WTC11 (cell line): ENCODE results near the gene GALNT16. TPM values are rescaled to one million over a fixed set of nuclear protein-coding genes. Genes with fewer than 3 reads are reported as not detected.

Experiments used
- ATAC-seq: fragments of 200-7000 bp; cut with Tn5 transposase; 2 replicates; pipeline ENCODE4 v1.10.0; 2021; ENCODE audit warnings: mild to moderate bottlenecking, moderate library complexity
- CTCF ChIA-PET: fragments of 300-600 bp; sonication (Branson Sonifier 250); formaldehyde crosslinking; loops from one replicate; lab custom pipeline; 2021; ENCODE audit warnings: antibody characterized with exemption; lab: Charles Lee
- POLR2A ChIA-PET: fragments of 350-600 bp; sonication (Branson Sonifier 250); formaldehyde crosslinking; loops from one replicate; lab custom pipeline; 2021; ENCODE audit warnings: antibody characterized with exemption; lab: Charles Lee
- DNase-seq: peaks from one replicate; pipeline ENCODE4 v3.0.0; 2021; ENCODE audit warnings: low spot score
- H3K27ac Mint-ChIP-seq: 2 replicates; pipeline ENCODE4 v1.8.0; 2021; ENCODE audit warnings: mixed read lengths
- H3K27me3 Mint-ChIP-seq: 2 replicates; pipeline ENCODE4 v1.8.0; 2021; ENCODE audit warnings: low read depth, mild to moderate bottlenecking, moderate library complexity, mixed read lengths
- H3K36me3 Mint-ChIP-seq: 2 replicates; pipeline ENCODE4 v1.8.0; 2021; ENCODE audit warnings: mixed read lengths
- H3K4me1 Mint-ChIP-seq: 2 replicates; pipeline ENCODE4 v1.8.0; 2022; ENCODE audit warnings: mixed read lengths
- H3K4me3 Mint-ChIP-seq: 2 replicates; pipeline ENCODE4 v1.8.0; 2021; ENCODE audit warnings: mild to moderate bottlenecking, moderate library complexity, mixed read lengths
- H3K9me3 Mint-ChIP-seq: 2 replicates; pipeline ENCODE4 v1.8.0; 2021; ENCODE audit warnings: mixed read lengths
- CREB1 ChIP-seq: sonication (generic); formaldehyde crosslinking; IDR thresholded peaks from 2 replicates; pipeline ENCODE4 v1.8.0; 2023; ENCODE audit warnings: mild to moderate bottlenecking, missing genetic modification reagents
- E2F1 ChIP-seq: sonication (generic); formaldehyde crosslinking; IDR thresholded peaks from 2 replicates; pipeline ENCODE4 v1.8.0; 2022; ENCODE audit warnings: mild to moderate bottlenecking, missing genetic modification reagents
- EMX1 ChIP-seq: fragments of 250-450 bp; sonication (Bioruptor Pico); IDR thresholded peaks from 2 replicates; pipeline ENCODE4 v1.8.0; 2021; ENCODE audit warnings: mild to moderate bottlenecking
- GRHL2 ChIP-seq: fragments of 250-450 bp; sonication (Bioruptor Pico); IDR thresholded peaks from 2 replicates; pipeline ENCODE4 v1.8.0; 2022; ENCODE audit warnings: mild to moderate bottlenecking, moderate library complexity; ENCODE audit not compliant: insufficient replicate concordance, severe bottlenecking
- GTF2I ChIP-seq: fragments of 250-450 bp; sonication (Bioruptor Pico); conservative IDR thresholded peaks from 2 replicates; pipeline ENCODE4 v1.4.0; 2021; ENCODE audit warnings: mild to moderate bottlenecking
- HMGXB4 ChIP-seq: sonication (generic); formaldehyde crosslinking; IDR thresholded peaks from 2 replicates; pipeline ENCODE4 v1.8.1; 2023; ENCODE audit warnings: mild to moderate bottlenecking, moderate library complexity, missing genetic modification reagents
- IRF2 ChIP-seq: sonication (generic); formaldehyde crosslinking; IDR thresholded peaks from 2 replicates; pipeline ENCODE4 v1.8.0; 2022; ENCODE audit warnings: low read depth, missing genetic modification reagents, borderline replicate concordance
- MXD4 ChIP-seq: fragments of 250-450 bp; sonication (Bioruptor Pico); IDR thresholded peaks from 2 replicates; pipeline ENCODE4 v1.8.0; 2021; ENCODE audit warnings: mild to moderate bottlenecking, moderate library complexity, borderline replicate concordance
- NR1H2 ChIP-seq: sonication (generic); formaldehyde crosslinking; IDR thresholded peaks from 2 replicates; pipeline ENCODE4 v1.9.0; 2021; ENCODE audit warnings: mild to moderate bottlenecking, moderate library complexity, missing genetic modification reagents
- NR2C2 ChIP-seq: sonication (generic); formaldehyde crosslinking; IDR thresholded peaks from 2 replicates; pipeline ENCODE4 v1.8.0; 2022; ENCODE audit warnings: mild to moderate bottlenecking, missing genetic modification reagents
- SMAD4 ChIP-seq: sonication (generic); formaldehyde crosslinking; IDR thresholded peaks from 2 replicates; pipeline ENCODE4 v1.8.0; 2022; ENCODE audit warnings: mild to moderate bottlenecking, missing genetic modification reagents
- SP1 ChIP-seq: sonication (generic); formaldehyde crosslinking; conservative IDR thresholded peaks from 2 replicates; pipeline ENCODE4 v1.8.1; 2022; ENCODE audit warnings: missing genetic modification reagents
- STAT6 ChIP-seq: sonication (generic); formaldehyde crosslinking; conservative IDR thresholded peaks from 2 replicates; pipeline ENCODE4 v1.8.1; 2023; ENCODE audit warnings: mild to moderate bottlenecking, low read depth, missing genetic modification reagents, moderate library complexity
- ZNF232 ChIP-seq: sonication (generic); formaldehyde crosslinking; IDR thresholded peaks from 2 replicates; pipeline ENCODE4 v1.8.0; 2022; ENCODE audit warnings: mild to moderate bottlenecking, missing genetic modification reagents
- ZNF416 ChIP-seq: fragments of 250-450 bp; sonication (Bioruptor Pico); IDR thresholded peaks from 2 replicates; pipeline ENCODE4 v1.9.0; 2021; ENCODE audit warnings: mild to moderate bottlenecking, inconsistent platforms
- total RNA-seq: library from RNA; stranded (reverse); gene quantifications from 3 replicates; pipeline ENCODE4 v1.2.3, GENCODE V29; 2021
- TF ChIP-seq, protein P1 (sequence below): fragments of 250-450 bp; sonication (Bioruptor Pico); IDR thresholded peaks from 2 replicates; pipeline ENCODE4 v2.1.2; 2022; ENCODE audit warnings: mild to moderate bottlenecking, moderate library complexity
- TF ChIP-seq, protein P2 (sequence below): sonication (generic); formaldehyde crosslinking; IDR thresholded peaks from 2 replicates; pipeline ENCODE4 v1.8.1; 2022; ENCODE audit warnings: low read depth, mild to moderate bottlenecking, moderate library complexity, missing genetic modification reagents, borderline replicate concordance
- TF ChIP-seq, protein P3 (sequence below): sonication (generic); formaldehyde crosslinking; IDR thresholded peaks from 2 replicates; pipeline ENCODE4 v1.8.1; 2022; ENCODE audit warnings: mild to moderate bottlenecking, moderate library complexity, missing genetic modification reagents
- TF ChIP-seq, protein P4 (sequence below): fragments of 250-450 bp; sonication (Bioruptor Pico); conservative IDR thresholded peaks from 2 replicates; pipeline ENCODE4 v1.9.0; 2021; ENCODE audit warnings: mild to moderate bottlenecking
- TF ChIP-seq, protein P5 (sequence below): sonication (generic); formaldehyde crosslinking; IDR thresholded peaks from 2 replicates; pipeline ENCODE4 v1.8.1; 2023; ENCODE audit warnings: mild to moderate bottlenecking, missing genetic modification reagents, moderate library complexity

GALNT16 gene
- total RNA-seq, 1 experiment from 2014 or later: 4.5 TPM

GRCh38 chr14:69364378-69364777 is 104.4 kb downstream of the GALNT16 start (continued):
- TF ChIP-seq, protein P1, sequence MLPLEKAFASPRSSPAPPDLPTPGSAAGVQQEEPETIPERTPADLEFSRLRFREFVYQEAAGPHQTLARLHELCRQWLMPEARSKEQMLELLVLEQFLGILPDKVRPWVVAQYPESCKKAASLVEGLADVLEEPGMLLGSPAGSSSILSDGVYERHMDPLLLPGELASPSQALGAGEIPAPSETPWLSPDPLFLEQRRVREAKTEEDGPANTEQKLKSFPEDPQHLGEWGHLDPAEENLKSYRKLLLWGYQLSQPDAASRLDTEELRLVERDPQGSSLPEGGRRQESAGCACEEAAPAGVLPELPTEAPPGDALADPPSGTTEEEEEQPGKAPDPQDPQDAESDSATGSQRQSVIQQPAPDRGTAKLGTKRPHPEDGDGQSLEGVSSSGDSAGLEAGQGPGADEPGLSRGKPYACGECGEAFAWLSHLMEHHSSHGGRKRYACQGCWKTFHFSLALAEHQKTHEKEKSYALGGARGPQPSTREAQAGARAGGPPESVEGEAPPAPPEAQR (CRISPR knock-in tag): no peak
- no peak for TF ChIP-seq ZNF416

DNA sequence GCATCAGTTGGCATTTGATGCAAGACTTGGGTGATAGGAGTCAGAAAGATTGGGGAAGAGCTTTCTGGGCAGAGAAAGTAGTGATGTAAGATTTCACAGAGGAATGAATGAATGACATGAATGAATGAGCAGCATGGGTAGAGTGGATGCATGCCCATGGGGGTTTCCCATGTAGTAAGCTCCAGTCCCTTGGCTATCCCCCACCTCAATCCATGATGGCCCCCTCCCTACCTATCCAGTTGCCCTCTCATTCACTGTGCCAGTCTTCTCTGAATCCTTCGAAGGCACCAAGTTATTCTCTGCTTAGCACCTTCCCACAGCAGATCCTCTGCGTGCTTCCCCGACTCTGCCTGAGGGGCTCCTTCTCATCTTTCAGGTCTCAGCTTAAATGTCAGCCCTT is 106.1 kb downstream of the GALNT16 start:
- Mint-ChIP-seq H3K27ac (no peak overlapping the region), H3K36me3 (no peaks in the 10 kb centered on the region), H3K4me1 (no peaks in the 10 kb centered on the region), H3K27me3 (no peaks in the 10 kb centered on the region), H3K4me3 (no peak overlapping the region), H3K9me3 (no peaks in the 10 kb centered on the region)
- ATAC-seq (no peak), DNase-seq (no peak)
- CTCF ChIA-PET: interaction anchor here (1.1 to 6.6 kb wide), 3 partner anchors 17 to 107 kb away, joined by 3 to 60 read pairs (median 6); no protein-coding TSS in a partner anchor
- no peak for TF ChIP-seq GRHL2 (CRISPR knock-in tag)
- TF ChIP-seq, protein P2, sequence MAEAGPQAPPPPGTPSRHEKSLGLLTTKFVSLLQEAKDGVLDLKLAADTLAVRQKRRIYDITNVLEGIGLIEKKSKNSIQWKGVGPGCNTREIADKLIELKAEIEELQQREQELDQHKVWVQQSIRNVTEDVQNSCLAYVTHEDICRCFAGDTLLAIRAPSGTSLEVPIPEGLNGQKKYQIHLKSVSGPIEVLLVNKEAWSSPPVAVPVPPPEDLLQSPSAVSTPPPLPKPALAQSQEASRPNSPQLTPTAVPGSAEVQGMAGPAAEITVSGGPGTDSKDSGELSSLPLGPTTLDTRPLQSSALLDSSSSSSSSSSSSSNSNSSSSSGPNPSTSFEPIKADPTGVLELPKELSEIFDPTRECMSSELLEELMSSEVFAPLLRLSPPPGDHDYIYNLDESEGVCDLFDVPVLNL (CRISPR knock-in tag): no peak
- TF ChIP-seq STAT6 (CRISPR knock-in tag): no peak
- no peak for TF ChIP-seq E2F1 (CRISPR knock-in tag)
- POLR2A ChIA-PET: no interaction called here

DNA sequence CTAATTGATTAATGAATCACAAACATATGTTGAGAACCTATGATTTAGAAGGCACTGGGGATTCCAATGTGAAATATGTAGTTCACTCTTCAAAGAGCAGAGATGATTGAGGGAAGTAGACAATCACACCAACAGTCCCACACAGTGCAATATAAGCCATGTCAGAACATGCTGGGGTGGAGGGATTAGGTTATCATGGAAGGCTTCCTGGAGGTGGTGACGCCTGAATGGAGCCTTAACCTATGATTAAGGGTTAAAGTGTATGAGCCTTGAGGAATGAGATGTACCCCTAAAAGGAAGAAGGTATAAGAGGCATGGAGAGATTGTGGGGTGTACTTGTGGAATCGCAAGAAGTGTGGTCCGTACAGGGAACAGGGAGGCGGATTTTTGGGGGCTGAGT is 106.8 kb downstream of the GALNT16 start:
- no peaks in the 10 kb centered on the region for H3K36me3 Mint-ChIP-seq
- no peak overlapping the region for H3K4me3 Mint-ChIP-seq
- H3K27me3 Mint-ChIP-seq: no peaks in the 10 kb centered on the region
- H3K4me1 Mint-ChIP-seq: no peaks in the 10 kb centered on the region
- ChIA-PET POLR2A (no interaction called here), CTCF (interaction anchor here (0.6 to 6.6 kb wide), 3 partner anchors 10 to 105 kb away, joined by 3 to 60 read pairs (median 6); no protein-coding TSS in a partner anchor)
- H3K27ac Mint-ChIP-seq: no peak overlapping the region
- H3K9me3 Mint-ChIP-seq: no peaks in the 10 kb centered on the region
- ATAC-seq: no peak
- no peak for DNase-seq
- TF ChIP-seq, protein P3, sequence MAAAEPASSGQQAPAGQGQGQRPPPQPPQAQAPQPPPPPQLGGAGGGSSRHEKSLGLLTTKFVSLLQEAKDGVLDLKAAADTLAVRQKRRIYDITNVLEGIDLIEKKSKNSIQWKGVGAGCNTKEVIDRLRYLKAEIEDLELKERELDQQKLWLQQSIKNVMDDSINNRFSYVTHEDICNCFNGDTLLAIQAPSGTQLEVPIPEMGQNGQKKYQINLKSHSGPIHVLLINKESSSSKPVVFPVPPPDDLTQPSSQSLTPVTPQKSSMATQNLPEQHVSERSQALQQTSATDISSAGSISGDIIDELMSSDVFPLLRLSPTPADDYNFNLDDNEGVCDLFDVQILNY (CRISPR knock-in tag): no peak
- TF ChIP-seq CREB1 (no peak), NR2C2 (no peak), SP1 (no peak), EMX1 (no peak), HMGXB4 (CRISPR knock-in tag) (no peak), MXD4 (CRISPR knock-in tag) (no peak), ZNF232 (CRISPR knock-in tag) (no peak), NR1H2 (CRISPR knock-in tag) (no peak), GTF2I (no peak), IRF2 (no peak), SMAD4 (CRISPR knock-in tag) (no peak)
- TF ChIP-seq, protein P4, sequence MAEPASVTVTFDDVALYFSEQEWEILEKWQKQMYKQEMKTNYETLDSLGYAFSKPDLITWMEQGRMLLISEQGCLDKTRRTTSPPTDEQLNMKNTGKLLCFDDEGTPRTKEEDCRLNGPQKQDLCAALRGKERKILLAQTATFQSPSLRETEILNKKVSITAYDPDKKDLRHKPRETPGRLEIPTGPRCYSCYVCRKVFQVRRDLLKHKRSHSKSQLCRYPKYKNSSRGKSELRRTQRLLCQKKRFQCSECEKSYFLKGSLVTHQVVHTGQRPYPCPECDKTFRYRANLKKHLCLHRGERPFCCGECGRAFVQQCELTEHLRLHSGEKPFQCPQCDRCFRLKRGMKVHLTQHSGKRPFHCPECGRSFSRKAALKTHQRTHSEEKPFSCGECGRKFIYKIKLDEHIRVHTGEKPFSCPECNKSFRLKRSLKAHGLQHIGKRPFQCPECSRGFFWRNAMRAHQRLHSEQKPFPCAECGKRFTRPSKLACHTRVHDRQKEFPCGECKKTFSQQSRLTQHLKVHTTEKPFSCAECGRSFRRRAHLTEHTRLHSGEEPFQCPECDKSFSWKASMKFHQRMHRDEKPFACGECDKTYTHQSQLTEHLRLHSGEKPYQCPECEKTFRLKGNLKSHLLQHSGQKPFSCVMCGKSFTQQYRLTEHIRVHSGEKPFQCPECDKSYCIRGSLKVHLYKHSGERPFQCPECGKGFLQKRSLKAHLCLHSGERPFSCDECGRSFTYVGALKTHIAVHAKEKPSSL (CRISPR knock-in tag): no peak
- TF ChIP-seq, protein P5, sequence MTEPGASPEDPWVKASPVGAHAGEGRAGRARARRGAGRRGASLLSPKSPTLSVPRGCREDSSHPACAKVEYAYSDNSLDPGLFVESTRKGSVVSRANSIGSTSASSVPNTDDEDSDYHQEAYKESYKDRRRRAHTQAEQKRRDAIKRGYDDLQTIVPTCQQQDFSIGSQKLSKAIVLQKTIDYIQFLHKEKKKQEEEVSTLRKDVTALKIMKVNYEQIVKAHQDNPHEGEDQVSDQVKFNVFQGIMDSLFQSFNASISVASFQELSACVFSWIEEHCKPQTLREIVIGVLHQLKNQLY: no peak
